DMS53 (cell line): ENCODE measurements around the gene WBP11.

Source experiments
- DNase-seq: peaks from one replicate; lab custom pipeline; 2025; lab: John Stamatoyannopoulos, UW

Gene WBP11

DNA sequence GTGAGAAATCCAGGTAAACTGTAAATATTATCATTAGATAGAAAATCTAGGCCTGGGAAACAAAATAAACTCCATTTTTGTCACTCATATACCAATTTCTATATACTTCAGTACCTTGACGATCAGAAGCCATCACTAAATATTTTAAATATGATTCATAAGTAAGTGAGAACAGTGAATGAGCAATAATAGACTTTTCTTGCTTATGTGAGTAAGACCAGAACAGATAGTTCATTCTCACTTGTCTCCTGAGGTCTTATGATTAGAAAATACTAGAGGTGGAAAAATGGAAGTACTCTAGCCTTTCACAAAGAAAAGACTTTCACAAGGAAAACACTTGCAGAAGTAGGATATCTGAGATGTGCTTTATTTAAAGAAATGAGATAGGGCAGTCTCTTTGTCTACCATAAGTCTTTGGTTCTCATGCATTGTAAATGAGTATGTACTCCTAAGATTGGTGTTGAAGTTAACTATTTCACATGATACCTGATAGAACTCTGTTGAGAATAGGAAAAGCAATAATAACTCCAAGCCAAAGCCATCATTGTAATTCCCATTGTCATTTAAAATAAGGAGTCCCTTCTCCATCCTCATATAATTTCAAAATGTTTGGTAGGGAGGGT, 20.8 kb upstream of the WBP11 start:
- no peak for DNase-seq

DNA sequence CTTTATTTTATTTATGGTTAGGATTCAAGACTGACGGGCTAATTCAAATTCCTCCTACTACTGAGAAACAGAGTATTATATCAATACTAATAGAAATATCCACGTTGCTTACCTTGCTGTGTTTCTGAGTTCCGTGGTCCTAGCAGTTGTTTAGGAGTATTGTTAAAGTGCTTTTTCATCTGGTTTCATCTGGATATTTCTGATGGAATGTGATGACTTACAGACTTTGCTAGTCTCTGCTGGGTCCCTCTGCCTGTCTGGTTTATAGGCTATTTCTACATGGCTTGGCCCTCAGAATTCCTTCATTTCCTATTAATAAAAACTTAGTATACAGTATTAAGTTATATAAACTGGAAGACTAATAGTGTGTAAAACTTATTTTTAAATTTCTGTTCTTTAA, 10.7 kb upstream of the WBP11 start, which contains the start of gene SMCO3:
TSS of gene SMCO3 (minus strand) at position 169 of the 400 bp plus-strand sequence. CDS start 7,502 bp downstream, outside the sequence.
- no peak for DNase-seq

DNA sequence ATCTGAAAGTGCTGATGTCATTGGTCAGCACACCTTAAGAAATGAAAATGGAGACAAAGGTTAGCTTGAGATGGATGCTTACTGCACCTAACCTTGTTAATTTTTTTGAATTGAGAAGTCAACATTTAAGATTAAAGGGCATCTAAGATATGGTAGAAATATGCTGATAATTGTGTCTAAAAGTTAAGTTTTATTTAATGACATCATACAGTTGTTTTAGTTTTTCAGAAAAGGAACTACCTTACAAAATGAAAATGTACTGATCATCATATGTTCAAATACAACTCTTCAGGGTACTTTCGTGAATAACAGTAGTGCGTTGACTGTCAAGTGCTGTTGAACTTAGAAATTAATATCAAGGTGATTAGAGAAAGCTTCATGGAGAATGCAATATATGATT, 8.2 kb upstream of the WBP11 start:
- DNase-seq = no peak

DNA sequence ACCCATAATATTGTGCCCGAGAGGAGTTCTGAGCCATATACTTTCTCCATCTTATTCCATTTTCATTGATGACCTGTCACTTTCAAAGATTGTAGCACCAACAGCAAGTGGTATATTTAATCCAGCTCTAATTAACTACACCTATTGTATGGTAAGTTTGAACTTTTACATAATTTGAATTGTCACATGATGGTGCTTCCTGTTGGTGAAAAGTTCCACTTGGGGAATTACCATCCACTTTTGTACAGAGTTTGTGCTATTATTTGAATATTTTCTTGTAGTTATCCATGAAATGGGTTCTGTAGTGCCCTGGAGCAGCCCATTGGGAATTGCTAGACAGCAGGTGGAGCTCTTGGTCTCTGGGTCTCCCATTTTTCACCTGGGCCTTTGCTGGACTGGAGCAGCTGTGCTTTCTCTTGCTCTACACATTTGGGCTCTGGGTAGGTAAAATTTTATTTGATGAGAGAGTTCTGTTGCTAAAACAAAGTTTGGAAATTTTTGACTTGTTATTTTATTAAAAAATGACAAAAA, 7.7 kb upstream of the WBP11 start:
- peak; percentile 84 for DNase-seq

DNA sequence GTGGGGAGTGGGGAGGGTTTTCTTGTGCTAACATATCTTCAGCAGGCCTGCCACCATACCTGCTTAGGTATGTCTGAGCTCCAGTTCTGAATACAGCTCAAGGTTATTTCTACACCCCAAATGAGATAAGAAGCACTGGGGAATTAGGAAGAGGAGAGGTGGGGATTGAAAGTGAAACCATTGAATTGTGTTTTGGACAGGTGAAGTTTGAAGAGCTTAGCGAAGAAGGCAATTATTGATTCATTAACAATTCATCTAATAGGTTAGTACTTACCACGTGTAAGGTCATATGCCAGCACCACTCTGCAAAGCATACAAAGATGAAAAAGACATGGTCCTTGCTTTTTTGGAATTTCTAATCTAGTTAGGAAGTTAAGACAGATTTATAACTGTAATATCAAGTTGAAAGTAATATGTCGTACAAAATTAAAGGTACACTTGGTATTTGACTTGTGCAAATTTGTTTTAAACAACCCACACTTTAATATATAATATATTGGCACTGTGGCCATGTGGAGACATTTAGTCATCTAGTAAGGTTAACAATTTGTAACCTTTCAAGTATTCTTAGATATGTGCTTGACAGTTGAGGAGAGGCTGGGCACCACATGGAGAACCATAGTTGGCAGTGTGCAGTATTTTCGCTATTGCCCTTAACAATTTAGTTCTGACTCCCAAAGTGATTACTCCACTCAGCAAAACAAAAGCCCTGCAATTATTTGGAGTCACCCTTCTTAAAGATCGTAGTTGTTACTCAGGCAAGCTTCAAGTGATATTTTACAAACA, 7.1 kb upstream of the WBP11 start:
- DNase-seq = no peak

DNA sequence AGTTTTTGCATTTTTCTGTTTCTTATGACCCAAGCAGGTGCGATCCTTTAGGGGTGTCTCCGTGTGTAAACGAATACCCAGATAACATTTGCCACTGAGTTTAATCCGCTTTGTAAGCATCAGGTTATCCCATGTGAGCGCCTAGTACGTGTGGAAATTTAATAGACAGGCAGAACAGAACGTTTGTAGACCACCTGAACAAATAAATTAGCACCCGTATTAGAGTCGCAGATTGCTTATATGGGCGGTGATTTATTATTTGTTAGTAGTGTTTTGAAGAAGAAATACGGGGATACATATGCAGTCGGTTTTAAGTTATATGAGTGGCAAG, 517 bp upstream of the WBP11 start:
- no peak for DNase-seq

DNA sequence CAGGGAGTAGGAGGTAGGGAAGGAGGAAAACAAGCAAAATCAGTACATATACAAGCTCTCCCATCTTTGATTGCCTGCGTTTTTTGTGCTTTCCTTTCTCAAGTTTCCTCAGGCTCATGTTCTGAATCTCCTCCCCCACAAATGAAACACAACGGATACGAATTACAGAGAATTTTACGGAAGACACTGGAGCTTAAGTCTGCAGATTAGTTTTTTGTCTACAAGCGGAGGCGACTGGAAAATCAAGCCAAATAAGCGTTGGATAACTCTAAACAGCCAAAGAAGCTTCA, 612 bp downstream of the WBP11 start:
- DNase-seq = no peak

DNA sequence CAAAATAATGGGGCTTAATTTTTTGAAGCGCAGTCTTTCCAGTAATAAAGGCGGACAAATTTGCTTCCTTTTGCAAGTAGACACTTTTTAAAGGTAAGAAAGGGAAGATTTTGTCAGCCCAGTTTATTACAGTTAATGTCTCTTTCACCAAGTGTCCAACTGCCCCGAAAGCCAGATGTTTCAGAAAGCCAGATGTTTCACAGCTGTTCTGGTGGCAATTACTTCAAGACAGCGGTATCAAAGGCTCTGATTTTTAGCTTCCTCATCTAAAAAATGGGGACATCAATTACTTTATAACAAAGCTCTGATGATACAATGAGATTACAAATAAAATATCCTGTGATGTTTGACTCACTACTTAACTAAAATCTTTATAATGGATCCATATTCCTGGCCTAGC, 1.0 kb downstream of the WBP11 start:
- no peak for DNase-seq

DNA sequence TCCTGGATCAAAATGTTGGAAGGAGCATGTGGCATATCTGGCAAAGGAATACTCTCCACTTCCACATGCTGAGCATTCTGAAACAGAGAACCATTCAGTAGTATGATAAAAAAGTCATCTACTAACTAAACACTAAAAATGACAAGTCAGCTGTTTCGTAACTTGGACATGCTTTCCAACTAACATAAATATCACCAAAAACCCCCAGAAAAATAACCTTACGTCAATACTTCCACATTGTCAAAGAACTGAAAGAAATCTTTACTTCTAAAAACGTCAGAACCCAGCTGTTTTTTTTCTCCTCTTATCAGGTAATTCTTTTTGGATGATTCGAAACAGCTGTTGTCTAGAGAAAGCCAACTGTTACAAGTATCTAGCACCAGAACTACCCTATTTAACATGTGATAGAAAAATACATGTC, 8.2 kb downstream of the WBP11 start:
- no peak for DNase-seq

DNA sequence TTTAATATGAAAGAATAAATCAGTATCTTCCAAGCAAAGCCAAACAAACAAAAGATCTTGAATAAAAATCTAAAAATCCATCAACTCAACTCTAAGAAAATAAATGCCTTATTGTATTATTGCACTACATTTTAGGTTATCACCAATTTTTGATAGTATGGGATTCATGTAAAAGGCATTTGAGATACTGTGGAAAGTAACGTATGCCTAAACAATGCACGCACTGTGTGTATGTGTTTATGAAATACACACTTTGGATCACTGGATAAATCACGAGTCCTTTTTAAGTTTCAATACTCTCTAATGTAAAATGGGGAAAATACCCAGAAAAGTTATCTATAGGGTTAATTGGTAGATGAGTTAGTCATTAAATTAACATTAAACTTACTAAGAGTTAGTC, 17.7 kb downstream of the WBP11 start:
- DNase-seq = no peak

DNA sequence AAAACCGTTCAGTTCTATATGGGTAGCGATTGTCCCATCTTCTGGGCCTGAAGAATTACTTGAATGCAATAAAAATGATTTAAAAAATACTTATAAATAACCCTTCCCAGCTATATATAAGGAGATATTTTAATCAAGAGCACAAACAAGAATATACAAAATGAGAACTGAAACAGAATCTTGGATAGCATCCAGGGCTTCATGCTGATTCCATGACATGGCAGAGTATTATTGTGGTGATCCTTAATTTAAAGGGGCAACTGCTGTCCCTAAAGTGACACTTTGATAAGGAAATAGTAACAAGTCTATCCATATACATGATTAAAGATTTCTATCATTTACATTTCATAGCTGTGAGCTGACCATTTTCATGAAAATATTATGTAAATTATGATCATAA, 18.8 kb downstream of the WBP11 start:
- no peak for DNase-seq

DNA sequence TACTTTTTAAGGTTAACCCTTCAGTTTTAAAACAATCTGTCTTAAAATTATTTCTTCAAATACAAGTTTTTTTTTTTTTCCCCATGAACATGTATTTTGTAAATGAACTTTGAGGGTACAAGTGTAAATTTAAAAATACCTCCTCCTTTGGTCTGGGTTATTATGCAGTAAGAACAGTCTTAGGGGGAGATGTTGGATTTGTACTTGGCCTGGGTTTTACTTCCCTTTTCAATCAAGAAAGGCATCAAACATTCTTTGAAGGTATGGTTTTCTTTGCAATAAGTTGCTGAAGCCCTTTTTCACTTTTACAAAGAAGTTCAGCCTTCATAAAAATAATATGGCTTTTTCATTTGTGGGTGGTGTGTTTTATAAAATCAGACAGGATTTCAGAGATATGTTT, 20.5 kb downstream of the WBP11 start:
- DNase-seq = no peak

DNA sequence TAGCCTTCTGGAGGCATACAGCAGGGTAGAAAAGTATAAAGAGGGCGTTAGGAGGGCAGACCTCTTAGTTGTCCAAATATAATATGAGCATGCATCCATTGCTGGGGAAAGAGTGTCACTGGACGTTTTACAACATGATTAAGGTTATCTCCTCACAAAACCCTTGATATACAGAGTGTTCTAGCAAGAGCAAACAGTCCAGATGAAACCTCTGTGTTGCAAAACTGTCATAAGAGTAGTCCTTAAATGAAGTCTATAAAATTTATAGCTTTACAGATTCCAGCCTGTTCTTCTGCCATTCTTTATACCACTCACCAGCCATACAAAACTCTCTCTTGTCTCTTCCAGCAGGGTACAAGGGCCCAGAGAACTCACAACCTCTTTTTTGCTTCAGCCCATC, 21.7 kb downstream of the WBP11 start:
- no peak for DNase-seq

DNA sequence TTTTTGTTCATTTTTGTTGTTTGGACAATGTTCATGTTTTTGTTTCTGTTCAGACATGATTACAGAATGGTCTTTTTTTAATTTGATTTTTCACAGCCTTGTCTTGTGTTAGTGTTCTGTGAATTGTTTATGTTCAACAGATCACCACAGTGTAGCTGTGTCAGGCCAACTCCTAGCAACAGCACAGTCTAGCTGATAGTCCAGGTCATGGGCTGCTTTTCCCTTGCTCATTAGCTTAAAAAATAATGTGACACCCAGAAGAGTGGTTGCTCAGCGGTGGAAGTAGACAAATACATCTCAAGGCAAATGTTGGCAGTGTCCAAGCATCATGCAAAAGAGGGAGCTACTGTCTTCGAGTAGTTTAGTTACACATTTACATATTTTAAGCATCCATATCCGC, 22.4 kb downstream of the WBP11 start:
- no peak for DNase-seq

DNA sequence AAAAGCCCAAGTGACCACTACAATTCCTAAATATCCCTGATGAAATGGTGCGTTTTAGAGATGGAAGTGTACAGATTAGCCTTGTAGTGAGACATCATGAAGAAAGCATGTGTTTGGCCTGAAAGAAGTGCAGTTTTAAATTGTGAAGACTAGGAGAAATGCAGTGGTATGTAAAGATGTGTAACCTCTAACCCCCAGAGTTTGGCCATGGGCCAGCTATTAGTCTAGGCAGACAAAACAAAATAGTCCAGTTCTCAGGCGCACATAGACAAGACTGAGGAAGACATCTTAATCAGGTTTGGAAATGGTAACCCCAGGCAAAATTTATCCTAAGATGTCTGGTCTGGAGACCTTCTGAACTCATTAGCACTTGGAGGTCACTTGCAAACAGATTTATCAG, 23.4 kb downstream of the WBP11 start:
- DNase-seq = peak; percentile 26

DNA sequence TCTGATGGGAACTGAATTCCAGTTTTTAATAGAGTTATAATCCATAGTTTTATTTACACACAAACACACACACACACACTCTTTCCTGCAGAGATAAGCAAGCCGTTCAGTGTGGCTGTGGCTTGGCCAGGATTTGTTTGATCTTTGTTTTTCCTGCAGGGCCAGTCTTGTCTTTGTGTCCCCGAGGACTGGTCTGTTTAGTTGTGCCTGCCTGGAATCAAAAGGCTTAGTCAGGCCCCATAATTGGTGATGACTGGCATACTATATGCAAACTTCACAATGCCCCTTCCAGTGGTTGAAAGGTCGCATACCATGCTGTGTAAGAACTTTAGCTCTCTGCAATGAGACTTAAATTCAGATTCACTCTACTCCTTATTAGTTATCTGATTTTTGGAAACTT, 26.0 kb downstream of the WBP11 start:
- DNase-seq = peak; percentile 85

DNA sequence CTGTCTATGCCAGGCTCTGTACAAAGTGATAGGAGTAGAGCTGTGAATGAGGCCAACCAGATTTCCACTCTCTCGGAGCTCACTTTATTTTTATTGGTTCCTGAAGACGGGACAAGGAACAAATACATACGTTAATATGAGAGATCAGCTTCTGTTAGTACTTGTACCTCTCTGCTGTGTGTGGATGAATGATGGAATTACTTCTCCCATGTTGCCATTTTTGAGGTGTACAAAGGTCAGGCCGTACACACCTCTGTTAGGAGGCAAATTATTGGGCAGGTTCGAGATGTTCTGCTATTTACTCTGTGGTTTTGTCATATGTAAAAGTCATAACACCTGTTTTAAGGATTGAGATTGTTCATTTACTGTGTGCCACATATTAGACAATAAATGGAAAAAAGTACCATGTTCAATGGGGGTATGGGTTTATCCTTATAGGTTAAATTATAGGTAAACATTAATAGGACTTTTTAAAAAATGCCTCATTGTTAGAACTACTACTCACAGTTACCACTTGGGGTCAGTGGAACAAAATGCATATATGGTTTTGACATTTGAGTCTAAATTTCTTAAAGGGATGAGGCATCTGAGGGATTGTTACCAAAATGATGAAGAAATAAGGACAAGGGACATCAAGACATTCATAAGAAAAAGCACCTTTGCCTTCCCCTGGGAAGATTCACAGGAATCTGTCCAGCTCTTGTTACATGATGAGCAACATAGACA, 26.9 kb downstream of the WBP11 start:
- DNase-seq = peak; percentile 56

DNA sequence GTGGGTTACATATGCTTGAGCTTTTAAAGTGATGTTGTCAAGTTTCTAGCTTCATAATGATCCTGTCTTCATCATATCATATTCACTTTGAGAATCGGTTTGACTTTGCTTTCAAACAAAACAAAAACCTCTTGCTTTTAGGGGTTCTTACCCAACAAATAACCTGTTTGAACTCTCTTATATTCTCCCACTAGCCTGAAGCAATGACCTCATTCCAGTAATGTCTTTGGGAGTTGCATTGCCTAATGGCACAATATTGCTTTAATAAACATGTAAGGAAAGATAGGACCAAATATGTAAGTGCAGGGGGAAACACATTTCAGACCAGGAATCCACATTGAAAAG, 27.7 kb downstream of the WBP11 start:
- DNase-seq = peak; percentile 42

DNA sequence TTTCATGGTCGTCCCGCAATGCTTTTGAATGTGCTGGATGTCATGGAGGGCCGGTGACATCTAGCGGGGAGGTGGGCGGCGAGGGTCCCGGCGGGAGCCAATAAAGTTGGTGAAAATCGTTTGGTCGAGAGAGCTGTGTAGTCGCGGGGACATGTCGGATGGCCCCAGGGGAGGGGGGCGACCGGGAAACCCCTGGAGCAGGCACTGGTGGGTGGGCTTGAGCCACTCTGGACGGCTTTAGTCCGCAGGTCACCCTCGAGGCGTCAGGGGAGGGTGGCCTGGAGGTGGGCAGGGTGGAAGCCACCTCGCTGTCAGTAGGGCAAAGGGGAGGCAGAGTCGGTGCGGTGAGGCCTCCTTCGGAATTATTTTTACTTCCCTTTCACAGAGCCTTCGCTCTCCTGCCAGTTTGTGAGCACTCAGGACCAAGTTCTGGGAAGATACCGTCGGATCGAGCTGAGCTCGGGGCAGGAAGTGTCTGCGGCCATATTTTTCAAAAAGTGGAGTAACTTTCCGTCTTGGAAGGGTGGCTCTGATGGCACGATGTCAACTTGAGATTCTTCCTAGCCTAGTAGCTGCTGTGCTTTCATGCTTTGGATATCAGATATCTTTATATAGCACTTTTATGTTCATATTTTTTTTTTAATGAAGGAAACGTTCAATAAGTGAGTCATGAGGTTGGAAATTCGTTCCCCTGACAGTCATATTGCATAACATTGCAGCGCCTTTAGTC, 28.2 kb downstream of the WBP11 start:
- peak; percentile 63 for DNase-seq

DNA sequence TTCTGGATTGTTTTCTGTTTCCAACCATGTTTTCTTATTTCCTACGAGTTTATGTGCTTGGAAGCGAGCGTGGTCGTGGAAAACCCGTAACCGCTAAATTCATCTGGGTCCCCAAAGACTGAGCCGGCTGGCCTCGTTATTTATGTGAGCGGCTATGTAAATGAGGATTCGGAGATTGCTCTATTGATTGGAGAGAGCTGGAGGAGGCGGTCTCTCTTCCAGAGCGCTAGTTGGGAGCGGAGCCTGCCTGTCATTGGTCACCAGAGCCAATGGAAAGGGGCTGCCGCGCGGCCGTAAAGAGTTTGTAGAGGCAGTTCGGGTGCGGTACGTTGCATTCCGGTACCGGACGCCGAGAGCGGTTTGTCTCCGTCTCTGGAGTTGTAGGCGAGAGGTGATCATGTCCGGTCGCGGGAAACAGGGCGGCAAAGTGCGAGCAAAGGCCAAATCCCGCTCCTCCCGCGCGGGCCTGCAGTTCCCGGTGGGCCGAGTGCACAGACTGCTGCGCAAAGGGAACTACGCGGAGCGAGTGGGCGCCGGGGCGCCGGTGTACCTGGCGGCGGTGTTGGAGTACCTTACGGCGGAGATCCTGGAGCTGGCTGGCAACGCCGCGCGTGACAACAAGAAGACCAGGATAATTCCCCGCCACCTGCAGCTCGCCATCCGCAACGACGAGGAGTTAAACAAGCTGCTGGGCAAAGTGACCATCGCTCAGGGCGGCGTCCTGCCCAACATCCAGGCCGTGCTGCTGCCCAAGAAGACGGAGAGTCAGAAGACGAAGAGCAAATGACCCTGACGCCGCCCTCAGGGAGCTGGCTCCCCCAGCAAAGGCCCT, 29.0 kb downstream of the WBP11 start:
- peak; percentile 100 for DNase-seq

DNA sequence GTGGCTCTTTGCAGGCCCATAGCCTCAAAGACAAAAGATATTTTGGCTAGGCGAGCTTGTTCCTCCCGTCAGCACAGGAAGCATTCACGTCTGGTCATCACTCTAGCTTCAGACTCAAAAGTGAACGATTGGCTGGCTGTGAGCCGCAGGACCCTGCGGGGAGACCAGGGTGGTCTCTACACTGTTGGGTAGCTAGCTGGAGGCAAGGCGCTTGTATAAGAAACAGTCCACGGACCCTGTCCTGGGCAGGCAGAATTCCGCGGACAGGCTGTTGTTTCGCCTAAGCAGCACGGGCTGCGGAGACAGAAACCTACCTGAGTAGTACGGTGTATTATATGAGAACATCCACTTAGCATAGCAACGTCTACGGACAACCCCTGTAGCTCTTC, 29.6 kb downstream of the WBP11 start:
- DNase-seq = peak; percentile 96

DNA sequence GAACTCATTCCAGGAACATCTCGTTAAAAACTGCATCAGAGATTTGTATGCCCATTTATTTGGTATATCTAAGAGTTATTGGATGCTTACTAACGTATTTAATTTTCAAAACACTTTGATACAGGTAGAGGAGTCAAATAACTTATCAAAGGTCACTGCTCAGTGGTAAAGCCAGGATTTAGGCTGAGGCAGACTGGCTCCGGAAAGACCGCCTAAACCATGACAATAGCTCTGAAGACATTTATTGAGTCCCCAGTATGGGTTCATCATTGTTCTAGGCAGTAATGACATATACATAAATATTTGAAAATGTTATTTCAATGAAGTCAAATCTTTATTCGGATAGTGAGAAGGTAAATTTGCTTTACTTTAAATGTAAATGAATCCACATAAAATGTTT, 30.3 kb downstream of the WBP11 start:
- peak; percentile 48 for DNase-seq
